IPS-15b (cell line): ENCODE results near the gene ORAI3.

Experiments
- H3K27me3 ChIP-seq: one replicate; pipeline ENCODE4 v1.6.1; 2013; ENCODE audit warnings: low read length; ENCODE audit not compliant: control insufficient read depth, insufficient read depth
- H3K36me3 ChIP-seq: one replicate; pipeline ENCODE4 v1.6.1; 2013; ENCODE audit warnings: low read length; ENCODE audit not compliant: control insufficient read depth, insufficient read depth
- H3K4me1 ChIP-seq: one replicate; pipeline ENCODE4 v1.6.1; 2013; ENCODE audit warnings: mild to moderate bottlenecking, low read length; ENCODE audit not compliant: control insufficient read depth, insufficient read depth
- H3K4me3 ChIP-seq: one replicate; pipeline ENCODE4 v1.5.1; 2013; ENCODE audit warnings: low read depth, low read length
- H3K9ac ChIP-seq: one replicate; pipeline ENCODE4 v1.6.1; 2013; ENCODE audit warnings: low read depth, mild to moderate bottlenecking, low read length
- H3K9me3 ChIP-seq: one replicate; pipeline ENCODE4 v1.6.1; 2013; ENCODE audit warnings: mild to moderate bottlenecking, low read length; ENCODE audit not compliant: control insufficient read depth, insufficient read depth

Gene ORAI3

DNA sequence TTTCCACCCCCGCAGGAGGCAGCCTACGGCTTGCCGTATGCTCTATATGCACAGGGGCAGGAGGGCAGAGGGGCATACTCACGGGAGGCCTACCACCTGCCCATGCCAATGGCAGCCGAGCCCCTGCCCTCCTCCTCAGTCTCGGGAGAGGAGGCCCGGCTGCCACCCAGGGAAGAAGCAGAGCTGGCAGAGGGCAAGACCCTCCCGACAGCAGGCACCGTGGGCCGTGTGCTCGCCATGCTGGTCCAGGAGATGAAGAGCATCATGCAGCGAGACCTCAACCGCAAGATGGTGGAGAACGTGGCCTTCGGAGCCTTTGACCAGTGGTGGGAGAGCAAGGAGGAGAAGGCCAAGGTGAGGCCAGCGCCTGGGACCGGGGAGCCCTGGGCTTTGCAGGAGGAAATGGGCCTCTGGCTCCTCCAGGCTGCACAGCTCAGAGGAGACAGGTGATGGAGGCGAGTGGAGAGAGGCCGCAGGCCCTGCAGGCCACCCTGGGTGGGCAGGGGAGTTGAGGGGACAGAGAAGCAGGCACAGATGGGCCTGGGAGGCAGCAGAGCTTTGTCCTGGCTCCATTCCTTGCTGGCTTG is 17.3 kb downstream of the ORAI3 start:
- Histone ChIP-seq H3K9me3 (no peaks in the 10 kb centered on the region), H3K9ac (no peak overlapping the region), H3K36me3 (peaks cover 67% of the 10 kb centered on the region), H3K27me3 (no peaks in the 10 kb centered on the region), H3K4me1 (no peaks in the 10 kb centered on the region), H3K4me3 (no peak overlapping the region)

DNA sequence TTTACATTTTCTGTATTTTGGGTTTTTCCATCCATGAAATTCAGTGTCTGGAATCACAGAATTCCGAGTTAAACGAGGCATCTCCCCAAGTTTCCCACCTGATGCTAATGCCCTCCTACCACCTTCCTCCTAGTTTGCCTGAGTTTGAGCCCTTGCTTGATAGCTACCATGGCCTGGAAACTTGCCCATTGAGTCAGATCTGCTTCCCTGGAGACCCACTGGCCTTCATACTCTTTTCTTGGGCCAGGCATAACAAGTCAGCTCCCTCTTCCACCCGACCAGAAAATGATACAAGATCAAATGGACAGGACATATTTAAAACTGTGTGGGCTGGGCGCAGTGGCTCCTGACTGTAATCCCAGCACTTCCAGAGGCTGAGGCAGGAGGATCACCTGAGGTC is 18.9 kb downstream of the ORAI3 start:
- Histone ChIP-seq H3K4me3 (no peak overlapping the region), H3K4me1 (no peaks in the 10 kb centered on the region), H3K9ac (no peak overlapping the region), H3K9me3 (no peaks in the 10 kb centered on the region), H3K36me3 (peaks cover 75% of the 10 kb centered on the region), H3K27me3 (no peaks in the 10 kb centered on the region)

DNA sequence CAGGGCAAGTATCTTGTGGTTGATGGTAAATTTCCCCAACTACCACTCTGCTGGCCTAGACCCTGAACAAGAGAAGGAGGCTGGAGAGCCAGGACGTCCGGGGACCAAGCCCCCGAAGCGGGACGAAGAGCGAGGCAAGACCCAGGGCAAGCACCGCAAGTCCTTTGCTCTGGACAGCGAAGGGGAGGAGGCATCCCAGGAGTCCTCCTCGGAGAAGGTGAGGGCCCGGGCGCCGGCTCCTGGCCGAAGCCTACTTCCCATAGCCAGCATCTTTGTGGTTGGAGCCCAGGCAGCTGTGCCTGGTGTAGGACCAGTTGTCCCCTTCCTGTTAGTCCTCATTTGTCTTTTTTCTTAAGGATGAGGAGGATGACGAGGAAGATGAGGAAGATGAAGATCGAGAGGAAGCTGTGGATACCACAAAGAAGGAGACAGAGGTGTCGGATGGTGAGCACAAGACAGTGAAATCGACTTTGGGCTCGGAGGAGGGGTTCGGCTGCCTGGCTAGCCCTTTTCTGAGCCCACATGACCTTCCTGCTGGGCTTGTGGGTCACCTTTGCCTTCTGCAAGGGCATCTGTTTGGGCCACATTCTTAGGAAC is 20.5 kb downstream of the ORAI3 start:
- H3K4me1 ChIP-seq = no peaks in the 10 kb centered on the region
- H3K27me3 ChIP-seq = no peaks in the 10 kb centered on the region
- no peaks in the 10 kb centered on the region for H3K9me3 ChIP-seq
- H3K36me3 ChIP-seq = peaks cover 73% of the 10 kb centered on the region
- H3K4me3 ChIP-seq = no peak overlapping the region
- H3K9ac ChIP-seq = no peak overlapping the region

DNA sequence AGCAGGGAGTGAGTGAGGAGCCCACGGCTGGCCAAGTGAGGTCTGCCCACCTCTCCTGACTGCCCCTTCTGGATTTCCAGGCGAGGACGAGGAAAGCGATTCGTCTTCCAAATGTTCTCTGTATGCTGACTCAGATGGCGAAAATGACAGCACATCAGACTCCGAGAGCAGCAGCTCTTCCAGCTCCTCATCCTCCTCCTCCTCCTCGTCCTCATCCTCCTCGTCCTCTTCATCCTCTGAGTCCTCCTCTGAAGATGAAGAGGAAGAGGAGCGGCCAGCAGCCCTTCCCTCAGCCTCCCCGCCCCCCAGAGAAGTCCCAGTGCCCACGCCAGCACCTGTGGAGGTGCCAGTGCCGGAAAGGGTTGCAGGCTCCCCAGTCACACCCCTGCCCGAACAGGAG is 22.4 kb downstream of the ORAI3 start:
- no peaks in the 10 kb centered on the region for H3K9me3 ChIP-seq
- no peak overlapping the region for H3K4me3 ChIP-seq
- no peaks in the 10 kb centered on the region for H3K4me1 ChIP-seq
- H3K9ac ChIP-seq = no peak overlapping the region
- H3K27me3 ChIP-seq = no peaks in the 10 kb centered on the region
- peaks cover 71% of the 10 kb centered on the region for H3K36me3 ChIP-seq

DNA sequence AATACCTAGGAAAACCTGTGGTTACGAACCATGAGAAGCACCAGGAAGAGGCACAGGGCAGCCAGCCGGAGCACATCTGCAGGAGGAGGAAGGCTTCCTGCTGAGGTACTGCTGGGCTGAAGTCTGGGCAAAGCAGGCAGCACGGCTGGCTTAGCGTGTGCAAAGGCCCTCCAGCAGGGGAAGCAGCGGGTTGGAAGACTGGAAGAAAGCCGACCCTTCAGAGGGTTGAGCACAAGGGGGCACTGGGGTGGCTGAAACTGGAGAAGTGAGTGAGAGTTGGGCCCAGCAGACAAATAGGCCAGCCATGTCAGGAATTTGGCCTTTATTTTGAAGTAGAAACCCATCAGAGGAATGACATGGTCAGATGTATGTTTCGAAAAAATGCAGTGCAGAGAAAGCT is 24.0 kb downstream of the ORAI3 start:
- Histone ChIP-seq H3K4me1 (no peaks in the 10 kb centered on the region), H3K9me3 (no peaks in the 10 kb centered on the region), H3K4me3 (no peak overlapping the region), H3K9ac (no peak overlapping the region), H3K36me3 (peaks cover 65% of the 10 kb centered on the region), H3K27me3 (no peaks in the 10 kb centered on the region)

DNA sequence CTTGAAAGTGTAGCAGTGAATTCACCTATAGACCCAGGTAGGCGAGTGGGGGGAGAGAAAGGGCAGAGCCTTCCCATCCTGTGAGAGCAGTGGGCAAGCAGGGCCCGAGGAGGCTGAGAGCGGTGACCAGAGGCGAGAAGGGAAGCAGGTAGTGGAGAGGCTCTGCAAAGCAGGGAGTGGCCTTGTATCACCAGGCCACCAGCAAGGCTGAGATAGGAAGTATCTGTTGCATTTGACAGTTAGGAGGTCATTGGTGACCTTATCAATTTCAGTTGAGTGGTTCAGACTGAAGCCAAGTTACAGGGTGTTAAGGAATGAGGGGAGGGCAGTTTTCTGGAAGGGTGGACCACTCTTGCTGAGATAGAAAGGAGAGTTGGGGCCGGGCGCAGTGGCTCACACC is 25.5 kb downstream of the ORAI3 start:
- H3K4me3 ChIP-seq = no peak overlapping the region
- no peaks in the 10 kb centered on the region for H3K4me1 ChIP-seq
- H3K36me3 ChIP-seq = peaks cover 67% of the 10 kb centered on the region
- H3K9me3 ChIP-seq = no peaks in the 10 kb centered on the region
- H3K27me3 ChIP-seq = no peaks in the 10 kb centered on the region
- no peak overlapping the region for H3K9ac ChIP-seq

DNA sequence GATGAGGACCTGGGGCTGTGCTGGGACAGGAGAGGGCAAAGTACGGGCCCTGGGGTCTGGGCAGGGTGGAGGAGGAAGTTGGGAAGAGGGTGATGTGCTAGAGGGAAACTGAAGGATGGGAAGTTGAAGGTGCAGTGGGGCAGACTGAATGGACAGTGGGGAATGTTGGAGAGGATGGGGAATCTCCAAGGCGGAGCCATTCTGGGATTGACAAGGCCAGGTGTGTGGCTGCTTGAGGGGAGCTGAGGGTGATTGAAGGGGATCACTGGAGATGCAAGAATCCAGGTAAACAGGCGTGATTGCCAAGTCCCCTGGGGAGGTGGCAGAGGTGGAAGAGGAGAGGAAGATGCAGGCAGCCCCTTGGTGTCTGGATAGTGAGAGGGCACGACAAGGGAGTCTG is 27.6 kb downstream of the ORAI3 start:
- Histone ChIP-seq H3K9me3 (no peaks in the 10 kb centered on the region), H3K4me1 (no peaks in the 10 kb centered on the region), H3K4me3 (no peak overlapping the region), H3K36me3 (peaks cover 66% of the 10 kb centered on the region), H3K27me3 (no peaks in the 10 kb centered on the region), H3K9ac (no peak overlapping the region)

DNA sequence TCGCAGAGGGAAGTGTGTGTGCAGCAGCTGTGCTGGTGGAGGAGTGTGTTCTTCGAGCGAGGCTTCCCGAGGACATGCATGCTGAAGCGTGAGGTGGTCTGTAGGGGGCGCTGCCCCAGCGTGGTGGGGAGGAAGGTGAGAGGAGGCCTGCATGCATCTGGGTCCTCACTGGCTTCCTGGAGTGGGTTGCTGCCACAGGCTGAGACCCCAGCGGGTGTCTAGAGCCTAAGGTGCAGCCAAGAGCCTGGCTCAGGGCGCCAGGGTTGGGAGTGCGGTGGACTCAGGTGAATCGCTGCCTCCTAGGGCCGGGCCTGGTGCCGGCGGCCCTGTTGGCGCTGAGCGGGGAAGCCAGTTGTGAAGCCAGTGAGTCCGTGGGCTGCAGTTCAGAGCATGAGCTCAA is 28.6 kb downstream of the ORAI3 start:
- Histone ChIP-seq H3K4me1 (no peaks in the 10 kb centered on the region), H3K27me3 (no peaks in the 10 kb centered on the region), H3K36me3 (peaks cover 59% of the 10 kb centered on the region), H3K9ac (no peak overlapping the region), H3K4me3 (no peak overlapping the region), H3K9me3 (no peaks in the 10 kb centered on the region)

DNA sequence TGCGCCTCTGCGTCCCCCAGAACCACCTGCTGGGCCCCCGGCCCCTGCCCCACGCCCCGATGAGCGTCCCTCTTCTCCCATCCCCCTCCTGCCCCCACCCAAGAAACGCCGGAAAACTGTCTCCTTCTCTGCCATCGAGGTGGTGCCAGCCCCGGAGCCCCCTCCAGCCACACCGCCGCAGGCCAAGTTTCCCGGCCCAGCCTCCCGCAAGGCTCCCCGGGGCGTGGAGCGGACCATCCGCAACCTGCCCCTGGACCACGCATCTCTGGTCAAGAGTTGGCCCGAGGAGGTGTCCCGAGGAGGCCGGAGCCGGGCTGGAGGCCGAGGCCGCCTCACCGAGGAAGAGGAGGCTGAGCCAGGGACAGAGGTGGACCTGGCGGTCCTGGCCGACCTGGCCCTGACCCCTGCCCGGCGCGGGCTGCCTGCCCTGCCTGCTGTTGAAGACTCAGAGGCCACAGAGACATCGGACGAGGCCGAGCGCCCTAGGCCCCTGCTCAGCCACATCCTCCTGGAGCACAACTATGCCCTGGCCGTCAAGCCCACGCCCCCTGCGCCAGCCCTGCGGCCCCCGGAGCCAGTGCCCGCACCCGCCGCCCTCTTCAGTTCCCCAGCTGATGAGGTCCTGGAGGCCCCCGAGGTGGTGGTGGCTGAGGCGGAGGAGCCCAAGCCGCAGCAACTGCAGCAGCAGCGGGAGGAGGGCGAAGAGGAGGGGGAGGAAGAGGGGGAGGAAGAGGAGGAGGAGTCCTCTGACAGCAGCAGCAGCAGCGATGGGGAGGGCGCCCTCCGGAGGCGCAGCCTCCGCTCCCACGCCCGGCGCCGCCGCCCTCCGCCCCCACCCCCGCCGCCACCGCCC is 30.5 kb downstream of the ORAI3 start:
- Histone ChIP-seq H3K36me3 (peaks cover 57% of the 10 kb centered on the region), H3K9ac (no peak overlapping the region), H3K27me3 (no peaks in the 10 kb centered on the region), H3K4me3 (no peak overlapping the region), H3K4me1 (no peaks in the 10 kb centered on the region), H3K9me3 (no peaks in the 10 kb centered on the region)

DNA sequence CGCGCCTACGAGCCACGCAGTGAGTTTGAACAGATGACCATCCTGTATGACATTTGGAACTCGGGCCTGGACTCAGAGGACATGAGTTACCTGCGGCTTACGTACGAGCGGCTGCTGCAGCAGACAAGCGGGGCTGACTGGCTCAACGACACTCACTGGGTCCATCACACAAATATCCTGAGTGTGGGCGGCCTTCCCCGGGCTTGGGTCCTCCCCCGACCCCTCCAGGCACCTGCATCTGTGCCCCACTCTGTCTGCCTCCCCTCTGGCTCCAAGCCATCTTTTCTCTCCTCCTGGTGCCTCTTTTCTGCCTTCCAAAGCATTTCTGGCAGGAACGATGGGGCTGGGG is 31.1 kb downstream of the ORAI3 start:
- Histone ChIP-seq H3K9me3 (no peaks in the 10 kb centered on the region), H3K9ac (no peak overlapping the region), H3K4me1 (no peaks in the 10 kb centered on the region), H3K36me3 (peaks cover 56% of the 10 kb centered on the region), H3K4me3 (no peak overlapping the region), H3K27me3 (no peaks in the 10 kb centered on the region)

DNA sequence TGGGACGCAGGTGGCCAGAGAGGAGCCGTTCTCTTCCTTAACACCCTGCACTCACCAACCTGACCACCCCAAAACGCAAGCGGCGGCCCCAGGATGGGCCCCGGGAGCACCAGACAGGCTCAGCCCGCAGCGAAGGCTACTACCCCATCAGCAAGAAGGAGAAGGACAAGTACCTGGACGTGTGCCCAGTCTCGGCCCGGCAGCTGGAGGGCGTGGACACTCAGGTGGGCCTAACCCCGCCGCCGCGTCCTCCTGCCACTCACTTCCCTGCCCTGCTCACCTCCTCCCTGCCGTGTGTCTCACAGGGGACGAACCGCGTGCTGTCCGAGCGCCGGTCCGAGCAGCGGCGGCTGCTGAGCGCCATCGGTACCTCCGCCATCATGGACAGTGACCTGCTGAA is 31.6 kb downstream of the ORAI3 start:
- Histone ChIP-seq H3K36me3 (peaks cover 53% of the 10 kb centered on the region), H3K9ac (no peak overlapping the region), H3K4me1 (no peaks in the 10 kb centered on the region), H3K9me3 (no peaks in the 10 kb centered on the region), H3K27me3 (no peaks in the 10 kb centered on the region), H3K4me3 (no peak overlapping the region)

DNA sequence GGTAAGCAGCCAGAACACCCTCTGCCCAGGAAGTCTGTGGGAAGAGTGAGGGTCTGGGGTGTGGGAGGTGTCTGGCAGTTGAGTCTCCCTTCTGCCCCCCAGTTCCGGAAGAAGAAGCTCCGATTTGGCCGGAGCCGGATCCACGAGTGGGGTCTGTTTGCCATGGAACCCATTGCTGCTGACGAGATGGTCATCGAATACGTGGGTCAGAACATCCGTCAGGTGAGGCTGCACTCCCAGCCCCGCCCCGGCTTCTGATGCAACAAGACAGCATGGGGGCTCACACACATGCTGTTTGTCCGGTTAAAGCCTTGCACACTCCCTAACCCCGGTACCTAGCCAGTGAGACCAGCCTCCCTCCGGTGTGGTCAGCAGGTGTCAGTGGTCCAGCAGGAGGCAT is 32.1 kb downstream of the ORAI3 start:
- H3K36me3 ChIP-seq = peaks cover 48% of the 10 kb centered on the region
- no peaks in the 10 kb centered on the region for H3K9me3 ChIP-seq
- no peaks in the 10 kb centered on the region for H3K4me1 ChIP-seq
- no peak overlapping the region for H3K4me3 ChIP-seq
- no peak overlapping the region for H3K9ac ChIP-seq
- no peaks in the 10 kb centered on the region for H3K27me3 ChIP-seq
